SK-N-SH (cell line): ENCODE measurements around the gene LHFPL6. TPM values are rescaled to one million over a fixed set of nuclear protein-coding genes. Genes with fewer than 3 reads are reported as not detected.

Experiments
- CTCF ChIA-PET: fragments of 300-600, 350-600 bp; formaldehyde crosslinking; extraction: SDS; loops from one replicate; lab custom pipeline; 2021; lab: Yijun Ruan, JAX
- POLR2A ChIA-PET: fragments of 350-600 bp; sonication (Branson Sonifier 250); formaldehyde crosslinking; extraction: SDS; loops from one replicate; lab custom pipeline; 2020; ENCODE audit warnings: antibody characterized with exemption, inconsistent platforms; lab: Yijun Ruan, JAX
- DNase-seq: peaks from one replicate; pipeline ENCODE4 v3.0.0; 2012
- H2AFZ ChIP-seq: fragments of 200-600 bp; sonication (generic); 2 replicates; pipeline ENCODE4 v1.8.1; 2016; ENCODE audit warnings: antibody characterized with exemption, mild to moderate bottlenecking, low read depth
- H3F3A ChIP-seq: fragments of 200-600 bp; sonication (generic); replicated peaks from 2 replicates; pipeline ENCODE3; 2016; ENCODE audit warnings: antibody characterized with exemption, mild to moderate bottlenecking; ENCODE audit not compliant: insufficient read depth
- H3K27ac ChIP-seq, 2 experiments: fragments of 200-500 bp in 1 of 2; fragments of 200-600 bp in 1 of 2; sonication (Bioruptor generic) in 1 of 2; sonication (generic), shearing (Covaris generic) in 1 of 2; 2 replicates each; pipeline versions ENCODE4 v1.5.1 to v1.6.1; 2014 to 2016; ENCODE audit warnings: low read depth in 2 of 2, inconsistent platforms in 1 of 2, low read length in 1 of 2, mild to moderate bottlenecking in 1 of 2, mixed read lengths in 1 of 2
- H3K27me3 ChIP-seq: fragments of 200-600 bp; sonication (generic), shearing (Covaris generic); 2 replicates; pipeline ENCODE4 v1.6.1; 2016; ENCODE audit warnings: mixed run types; ENCODE audit not compliant: insufficient read depth
- H3K36me3 ChIP-seq, 2 experiments: fragments of 200-500 bp in 1 of 2; fragments of 200-600 bp in 1 of 2; sonication (Bioruptor generic) in 1 of 2; sonication (generic) in 1 of 2; replicated peaks in 1 of 2; 2 replicates each; pipeline versions ENCODE3 to v1.5.1; 2014 to 2016; ENCODE audit warnings: low read length in 1 of 2, mild to moderate bottlenecking in 1 of 2; ENCODE audit not compliant: insufficient read depth in 2 of 2, control insufficient read depth in 1 of 2
- H3K4me1 ChIP-seq, 2 experiments: fragments of 200-500 bp in 1 of 2; fragments of 200-600 bp in 1 of 2; sonication (Bioruptor generic) in 1 of 2; sonication (generic), shearing (Covaris generic) in 1 of 2; 2 replicates each; pipeline versions ENCODE4 v1.5.1 to v1.6.1; 2014 to 2016; ENCODE audit warnings: low read depth in 1 of 2, low read length in 1 of 2, mixed run types in 1 of 2; ENCODE audit not compliant: insufficient read depth in 2 of 2, control insufficient read depth in 1 of 2
- H3K4me2 ChIP-seq: fragments of 200-600 bp; sonication (generic), shearing (Covaris generic); 2 replicates; pipeline ENCODE4 v1.6.1; 2017; ENCODE audit warnings: mixed run types
- H3K4me3 ChIP-seq, 2 experiments: fragments of 200-500 bp in 1 of 2; fragments of 200-600 bp in 1 of 2; sonication (Bioruptor generic) in 1 of 2; sonication (generic), shearing (Covaris generic) in 1 of 2; 2 replicates each; pipeline versions ENCODE4 v1.5.1 to v1.8.1; 2014 to 2016; ENCODE audit warnings: low read depth in 2 of 2, inconsistent platforms in 1 of 2, low read length in 1 of 2, mild to moderate bottlenecking in 1 of 2, mixed read lengths in 1 of 2, moderate library complexity in 1 of 2
- H3K79me2 ChIP-seq: fragments of 200-600 bp; sonication (generic); 2 replicates; pipeline ENCODE4 v1.8.1; 2017; ENCODE audit warnings: mild to moderate bottlenecking; ENCODE audit not compliant: insufficient read depth
- H3K9ac ChIP-seq: fragments of 200-600 bp; sonication (generic); 2 replicates; pipeline ENCODE4 v1.6.1; 2017; ENCODE audit warnings: mixed run types
- H3K9me2 ChIP-seq: fragments of 200-600 bp; sonication (generic); 2 replicates; pipeline ENCODE4 v1.6.1; 2017; ENCODE audit warnings: mixed run types
- H3K9me3 ChIP-seq: fragments of 200-600 bp; sonication (generic); 2 replicates; pipeline ENCODE4 v1.6.1; 2017; ENCODE audit warnings: mixed run types, mild to moderate bottlenecking, moderate library complexity
- H4K20me1 ChIP-seq: fragments of 200-600 bp; sonication (generic); 2 replicates; pipeline ENCODE4 v1.6.1; 2017; ENCODE audit warnings: mild to moderate bottlenecking, mixed run types; ENCODE audit not compliant: insufficient read depth
- CHD2 ChIP-seq: fragments of 150-350 bp; IDR thresholded peaks from 2 replicates; pipeline ENCODE4 v1.6.1; 2018; ENCODE audit warnings: low read length; ENCODE audit not compliant: partially characterized antibody
- ELF1 ChIP-seq: IDR thresholded peaks from 2 replicates; pipeline ENCODE4 v1.4.0; 2012
- EZH2phosphoT487 ChIP-seq: fragments of 200-600 bp; sonication (generic); IDR thresholded peaks from 2 replicates; pipeline ENCODE4 v1.6.1; 2017; ENCODE audit warnings: low read depth, mixed run types, mild to moderate bottlenecking, antibody characterized with exemption, moderate library complexity, borderline replicate concordance
- FOSL2 ChIP-seq: IDR thresholded peaks from 2 replicates; pipeline ENCODE4 v1.4.0; 2012; ENCODE audit warnings: low read depth, mild to moderate bottlenecking, moderate library complexity, borderline replicate concordance
- FOXM1 ChIP-seq: IDR thresholded peaks from 2 replicates; pipeline ENCODE4 v1.4.0; 2012; ENCODE audit warnings: low read depth, mild to moderate bottlenecking
- GATA2 ChIP-seq: sonication (generic); formaldehyde crosslinking; IDR thresholded peaks from 2 replicates; pipeline ENCODE4 v1.5.0; 2020; ENCODE audit warnings: mild to moderate bottlenecking, missing genetic modification reagents
- IRF3 ChIP-seq: fragments of 150-350 bp; IDR thresholded peaks from 2 replicates; pipeline ENCODE4 v1.6.1; 2016; ENCODE audit warnings: mild to moderate bottlenecking, low read depth, low read length
- MEF2A ChIP-seq: IDR thresholded peaks from 2 replicates; pipeline ENCODE4 v1.4.0; 2012; ENCODE audit warnings: low read depth, borderline replicate concordance
- MXI1 ChIP-seq: IDR thresholded peaks from 2 replicates; pipeline ENCODE4 v1.6.1; 2012; ENCODE audit warnings: mild to moderate bottlenecking, low read depth, low read length, improper control_type of control experiment
- NRF1 ChIP-seq: IDR thresholded peaks from 2 replicates; pipeline ENCODE4 v1.6.1; 2012; ENCODE audit warnings: low read depth, mild to moderate bottlenecking, low read length
- POLR2AphosphoS5 ChIP-seq: IDR thresholded peaks from 2 replicates; pipeline ENCODE4 v1.6.1; 2012; ENCODE audit warnings: low read depth, low read length
- RAD21 ChIP-seq: IDR thresholded peaks from 2 replicates; pipeline ENCODE4 v1.6.1; 2012; ENCODE audit warnings: mild to moderate bottlenecking, low read length
- RCOR1 ChIP-seq: fragments of 150-350 bp; IDR thresholded peaks from 2 replicates; pipeline ENCODE4 v1.6.1; 2017; ENCODE audit warnings: antibody characterized with exemption, low read length
- REST ChIP-seq: IDR thresholded peaks from 2 replicates; pipeline ENCODE4 v1.6.1; 2012; ENCODE audit warnings: mild to moderate bottlenecking, low read depth, low read length, moderate library complexity
- RXRA ChIP-seq: IDR thresholded peaks from 2 replicates; pipeline ENCODE4 v1.4.0; 2012; ENCODE audit warnings: low read depth, mild to moderate bottlenecking, borderline replicate concordance
- SIN3A ChIP-seq: IDR thresholded peaks from 2 replicates; pipeline ENCODE4 v1.6.1; 2012; ENCODE audit warnings: low read depth, mild to moderate bottlenecking, low read length, moderate library complexity, borderline replicate concordance
- SMC3 ChIP-seq: IDR thresholded peaks from 2 replicates; pipeline ENCODE4 v1.6.1; 2012; ENCODE audit warnings: low read depth, low read length, improper control_type of control experiment
- TAF1 ChIP-seq: IDR thresholded peaks from 2 replicates; pipeline ENCODE4 v1.6.1; 2012; ENCODE audit warnings: low read depth, mild to moderate bottlenecking, low read length, moderate library complexity, borderline replicate concordance
- TCF12 ChIP-seq: IDR thresholded peaks from 2 replicates; pipeline ENCODE4 v1.4.0; 2012
- TEAD4 ChIP-seq: IDR thresholded peaks from 2 replicates; pipeline ENCODE4 v1.4.0; 2012; ENCODE audit warnings: mild to moderate bottlenecking, borderline replicate concordance; ENCODE audit not compliant: insufficient read depth
- USF1 ChIP-seq: IDR thresholded peaks from 2 replicates; pipeline ENCODE4 v1.4.0; 2012; ENCODE audit warnings: low read depth, borderline replicate concordance
- YY1 ChIP-seq: IDR thresholded peaks from 2 replicates; pipeline ENCODE4 v1.4.0; 2012; ENCODE audit warnings: low read depth, mild to moderate bottlenecking
- WGBS: methylation state at CpG from one replicate; pipeline ENCODE4 v1.1.6; 2017; ENCODE audit warnings: low lambda C conversion rate; 5-methylcytosine and 5-hydroxymethylcytosine counted together
- polyA plus RNA-seq, 3 experiments: library from polyadenylated mRNA; depleted of rRNA; stranded (reverse); fragments of >200 nt; gene quantifications; 2 replicates each; pipeline ENCODE4 v1.2.3, GENCODE V29; 2012
- TF ChIP-seq, protein P1 (sequence below): IDR thresholded peaks from 2 replicates; pipeline ENCODE4; 2012
- TF ChIP-seq, protein P2 (sequence below): IDR thresholded peaks from 2 replicates; pipeline ENCODE4 v1.4.0; 2012; ENCODE audit warnings: low read depth, borderline replicate concordance
- TF ChIP-seq, protein P3 (sequence below): fragments of 150-350 bp; IDR thresholded peaks from 2 replicates; pipeline ENCODE4 v1.6.1; 2017; ENCODE audit warnings: antibody characterized with exemption, low read length, low read depth, borderline replicate concordance

Gene LHFPL6
- polyA plus RNA-seq, 1 of the 3 experiments (the other 2 are of a cell fraction), result 22.2 TPM

DNA sequence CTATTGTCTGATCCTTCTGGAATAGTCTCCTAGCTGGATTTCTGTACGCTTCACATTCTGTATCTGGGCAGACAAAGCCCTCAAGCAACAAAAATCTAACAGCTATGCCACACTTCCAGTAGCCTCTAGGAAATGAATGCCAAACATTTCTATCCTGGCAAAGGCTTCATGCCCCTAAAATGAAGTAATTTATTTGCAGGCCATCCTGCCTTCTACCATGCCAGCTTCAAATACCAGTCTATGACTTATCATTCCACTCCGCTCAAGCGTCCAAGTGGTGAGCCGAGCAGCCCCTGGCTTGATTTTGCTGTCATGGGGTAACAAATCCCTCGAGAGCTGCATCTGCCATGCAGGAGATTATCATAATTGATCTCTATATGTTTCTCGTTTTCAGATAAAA lies 86.9 kb downstream of the LHFPL6 start:
- Histone ChIP-seq H2AFZ (no peak overlapping the region), H3K4me1 (peaks cover 8 to 16% of the 10 kb centered on the region in 2 experiments; a peak in 3 of 4 replicates), H3F3A (no peaks in the 10 kb centered on the region), H3K9me2 (no peaks in the 10 kb centered on the region), H3K27me3 (no peaks in the 10 kb centered on the region), H4K20me1 (no peaks in the 10 kb centered on the region), H3K4me3 (no peak overlapping the region), H3K36me3 (no peaks in the 10 kb centered on the region), H3K4me2 (peak overlapping the region; percentile 51; the same call in 1 of the 2 replicates), H3K9me3 (no peaks in the 10 kb centered on the region), H3K27ac (peak overlapping the region; percentile 2 to 58; a peak in 1 of 4 replicates), H3K9ac (no peak overlapping the region), H3K79me2 (0 out of 2 replicates have a peak, but pooled peaks cover 3% of the 10 kb centered on the region)
- 44% methylated on average over 6 of the region's 6 CpGs for WGBS
- CTCF ChIA-PET, result interaction anchor here (1.0 to 1.2 kb wide), 2 partner anchors 18 to 100 kb away, joined by 3 to 4 read pairs; no protein-coding TSS in a partner anchor
- POLR2A ChIA-PET, result no interaction called here
- peak; percentile 38 for DNase-seq
- TF ChIP-seq RXRA (peak; percentile 20; the same call in 1 of the 2 replicates), FOSL2 (peak; percentile 19; the same call in 1 of the 2 replicates), TAF1 (no peak), MXI1 (no peak), TEAD4 (no peak; the same call in 1 of the 2 replicates), EZH2phosphoT487 (no peak), RAD21 (0 out of 2 replicates have a peak, but pooled peaks have one; percentile 2), GATA2 (CRISPR knock-in tag) (peak; percentile 68), POLR2AphosphoS5 (peak; percentile 19; the same call in 1 of the 2 replicates), REST (no peak), MEF2A (no peak), ELF1 (no peak), CHD2 (no peak), RCOR1 (peak; percentile 37; the same call in 1 of the 2 replicates), NRF1 (no peak), FOXM1 (no peak), TCF12 (peak; percentile 72), USF1 (no peak), IRF3 (no peak), SMC3 (no peak), SIN3A (no peak), YY1 (no peak)
- TF ChIP-seq, protein P1, sequence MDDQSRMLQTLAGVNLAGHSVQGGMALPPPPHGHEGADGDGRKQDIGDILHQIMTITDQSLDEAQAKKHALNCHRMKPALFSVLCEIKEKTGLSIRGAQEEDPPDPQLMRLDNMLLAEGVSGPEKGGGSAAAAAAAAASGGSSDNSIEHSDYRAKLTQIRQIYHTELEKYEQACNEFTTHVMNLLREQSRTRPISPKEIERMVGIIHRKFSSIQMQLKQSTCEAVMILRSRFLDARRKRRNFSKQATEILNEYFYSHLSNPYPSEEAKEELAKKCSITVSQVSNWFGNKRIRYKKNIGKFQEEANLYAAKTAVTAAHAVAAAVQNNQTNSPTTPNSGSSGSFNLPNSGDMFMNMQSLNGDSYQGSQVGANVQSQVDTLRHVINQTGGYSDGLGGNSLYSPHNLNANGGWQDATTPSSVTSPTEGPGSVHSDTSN, result peak; percentile 76
- TF ChIP-seq, protein P2, sequence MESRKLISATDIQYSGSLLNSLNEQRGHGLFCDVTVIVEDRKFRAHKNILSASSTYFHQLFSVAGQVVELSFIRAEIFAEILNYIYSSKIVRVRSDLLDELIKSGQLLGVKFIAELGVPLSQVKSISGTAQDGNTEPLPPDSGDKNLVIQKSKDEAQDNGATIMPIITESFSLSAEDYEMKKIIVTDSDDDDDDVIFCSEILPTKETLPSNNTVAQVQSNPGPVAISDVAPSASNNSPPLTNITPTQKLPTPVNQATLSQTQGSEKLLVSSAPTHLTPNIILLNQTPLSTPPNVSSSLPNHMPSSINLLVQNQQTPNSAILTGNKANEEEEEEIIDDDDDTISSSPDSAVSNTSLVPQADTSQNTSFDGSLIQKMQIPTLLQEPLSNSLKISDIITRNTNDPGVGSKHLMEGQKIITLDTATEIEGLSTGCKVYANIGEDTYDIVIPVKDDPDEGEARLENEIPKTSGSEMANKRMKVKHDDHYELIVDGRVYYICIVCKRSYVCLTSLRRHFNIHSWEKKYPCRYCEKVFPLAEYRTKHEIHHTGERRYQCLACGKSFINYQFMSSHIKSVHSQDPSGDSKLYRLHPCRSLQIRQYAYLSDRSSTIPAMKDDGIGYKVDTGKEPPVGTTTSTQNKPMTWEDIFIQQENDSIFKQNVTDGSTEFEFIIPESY, result 0 out of 2 replicates have a peak, but pooled peaks have one; percentile 29
- TF ChIP-seq, protein P3, sequence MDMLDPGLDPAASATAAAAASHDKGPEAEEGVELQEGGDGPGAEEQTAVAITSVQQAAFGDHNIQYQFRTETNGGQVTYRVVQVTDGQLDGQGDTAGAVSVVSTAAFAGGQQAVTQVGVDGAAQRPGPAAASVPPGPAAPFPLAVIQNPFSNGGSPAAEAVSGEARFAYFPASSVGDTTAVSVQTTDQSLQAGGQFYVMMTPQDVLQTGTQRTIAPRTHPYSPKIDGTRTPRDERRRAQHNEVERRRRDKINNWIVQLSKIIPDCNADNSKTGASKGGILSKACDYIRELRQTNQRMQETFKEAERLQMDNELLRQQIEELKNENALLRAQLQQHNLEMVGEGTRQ, result no peak
